Karpas-422 (cell line): ENCODE results near the gene IER2. TPM values are rescaled to one million over a fixed set of nuclear protein-coding genes. Genes with fewer than 3 reads are reported as not detected.
A peak's percentile ranks its signal among the peaks of the same experiment; 100 is the strongest.

Experiments used
- DNase-seq: peaks from one replicate; pipeline ENCODE4 v3.0.0-alpha.2; 2015
- H2AFZ ChIP-seq: fragments of 200-600 bp; sonication (generic); 2 replicates; pipeline ENCODE4 v1.6.1; 2014; ENCODE audit warnings: antibody characterized with exemption, low read length, mixed read lengths
- H3K27ac ChIP-seq: fragments of 200-600 bp; sonication (generic); 2 replicates; pipeline ENCODE4 v1.5.1; 2014; ENCODE audit warnings: mild to moderate bottlenecking, low read length, moderate library complexity
- H3K27me3 ChIP-seq: fragments of 200-600 bp; sonication (generic); 2 replicates; pipeline ENCODE4 v1.6.1; 2014; ENCODE audit warnings: low read length, mixed read lengths
- H3K36me3 ChIP-seq: fragments of 200-600 bp; sonication (generic); 2 replicates; pipeline ENCODE4 v1.6.1; 2014; ENCODE audit warnings: low read length, mixed read lengths; ENCODE audit not compliant: insufficient read depth
- H3K4me1 ChIP-seq: fragments of 200-600 bp; sonication (generic); 2 replicates; pipeline ENCODE4 v1.6.1; 2014; ENCODE audit warnings: mild to moderate bottlenecking, low read length, mixed read lengths
- H3K4me2 ChIP-seq: fragments of 200-600 bp; sonication (generic); 2 replicates; pipeline ENCODE4 v1.6.1; 2014; ENCODE audit warnings: low read length, low read depth, mild to moderate bottlenecking; ENCODE audit not compliant: poor library complexity, severe bottlenecking
- H3K4me3 ChIP-seq: fragments of 200-600 bp; sonication (generic); 2 replicates; pipeline ENCODE4 v1.5.1; 2014; ENCODE audit warnings: mild to moderate bottlenecking, antibody characterized with exemption, low read length, mixed read lengths
- H3K79me2 ChIP-seq: fragments of 200-600 bp; sonication (generic); 2 replicates; pipeline ENCODE4 v1.6.1; 2014; ENCODE audit warnings: mild to moderate bottlenecking, low read length, mixed read lengths
- H3K9ac ChIP-seq: fragments of 200-600 bp; sonication (generic); 2 replicates; pipeline ENCODE4 v1.6.0; 2014; ENCODE audit warnings: low read length
- H3K9me2 ChIP-seq: fragments of 200-600 bp; sonication (generic), shearing (Covaris generic); replicated peaks from 2 replicates; pipeline ENCODE4 v1.6.0; 2014; ENCODE audit warnings: mild to moderate bottlenecking, low read length, moderate library complexity; ENCODE audit not compliant: insufficient read depth
- H3K9me3 ChIP-seq: fragments of 300-700, 200-600 bp; sonication (generic); 2 replicates; pipeline ENCODE4 v1.6.1; 2014; ENCODE audit warnings: low read length, mixed read lengths
- H4K20me1 ChIP-seq: fragments of 200-600 bp; sonication (generic); 2 replicates; pipeline ENCODE4 v1.6.1; 2014; ENCODE audit warnings: mild to moderate bottlenecking, antibody characterized with exemption, low read length, low read depth; ENCODE audit not compliant: insufficient read depth
- total RNA-seq: library from RNA; depleted of rRNA; stranded (reverse); fragments of >200 nt; shearing (Covaris generic); gene quantifications from 2 replicates; pipeline ENCODE4 v1.2.3, GENCODE V29; 2014; ENCODE audit warnings: low replicate concordance

The IER2 gene
- total RNA-seq, 1 experiment from 2014 or later = 7.3 TPM

GRCh38 chr19:13117176-13117771 is 32.9 kb upstream of the IER2 start:
- H3K9me3 ChIP-seq = no peaks in the 10 kb centered on the region
- peak overlapping the region; percentile 97 for H3K4me3 ChIP-seq

GRCh38 chr19:13117772-13118423 is 32.3 kb upstream of the IER2 start, which contains the start of gene NACC1:
TSS of gene NACC1 (plus strand) at chr19:13118264. CDS start at chr19:13135208, 16,944 bp downstream.
- Histone ChIP-seq H3K9me3 (no peaks in the 10 kb centered on the region), H3K4me2 (peak within 1 kb of the TSS; percentile 91), H3K27ac (peak within 1 kb of the TSS; percentile 91), H4K20me1 (peaks cover 40% of the 10 kb centered on the region), H3K9me2 (no peaks in the 10 kb centered on the region), H2AFZ (peak within 1 kb of the TSS; percentile 73; the same call in 1 of the 2 replicates), H3K36me3 (no peaks in the 10 kb centered on the region), H3K4me3 (peak within 1 kb of the TSS; percentile 98), H3K79me2 (peaks cover 64% of the 10 kb centered on the region), H3K9ac (peak within 1 kb of the TSS; percentile 100), H3K27me3 (no peaks in the 10 kb centered on the region), H3K4me1 (peaks cover 44% of the 10 kb centered on the region)
- DNase-seq = peak; percentile 97

More at GRCh38 chr19:13117176-13117771, 32.9 kb upstream of the IER2 start:
- Histone ChIP-seq H4K20me1 (peaks cover 34% of the 10 kb centered on the region), H3K9ac (peak overlapping the region; percentile 37), H3K27ac (peak overlapping the region; percentile 55), H3K79me2 (peaks cover 57% of the 10 kb centered on the region), H3K27me3 (no peaks in the 10 kb centered on the region), H3K9me2 (no peaks in the 10 kb centered on the region), H3K36me3 (no peaks in the 10 kb centered on the region), H3K4me2 (peak overlapping the region; percentile 91), H3K4me1 (peaks cover 44% of the 10 kb centered on the region), H2AFZ (0 out of 2 replicates have a peak overlapping the region, but pooled peaks have one; percentile 73)
- DNase-seq = no peak

GRCh38 chr19:13118424-13119193 is 31.6 kb upstream of the IER2 start:
- peak; percentile 92 for DNase-seq
- H3K4me3 ChIP-seq = peak overlapping the region; percentile 98
- peak overlapping the region; percentile 91 for H3K27ac ChIP-seq
- H3K79me2 ChIP-seq = peaks cover 71% of the 10 kb centered on the region
- H3K9me3 ChIP-seq = no peaks in the 10 kb centered on the region
- H3K9ac ChIP-seq = peak overlapping the region; percentile 100
- H2AFZ ChIP-seq = no peak overlapping the region
- H3K4me1 ChIP-seq = peaks cover 44% of the 10 kb centered on the region
- H3K36me3 ChIP-seq = no peaks in the 10 kb centered on the region
- no peaks in the 10 kb centered on the region for H3K9me2 ChIP-seq
- no peaks in the 10 kb centered on the region for H3K27me3 ChIP-seq
- H3K4me2 ChIP-seq = peak overlapping the region; percentile 81
- H4K20me1 ChIP-seq = peaks cover 45% of the 10 kb centered on the region

GRCh38 chr19:13119627-13120026 is 30.6 kb upstream of the IER2 start:
- Histone ChIP-seq H3K9me3 (no peaks in the 10 kb centered on the region), H3K4me2 (peak overlapping the region; percentile 81), H3K9ac (peak overlapping the region; percentile 100), H3K79me2 (peaks cover 81% of the 10 kb centered on the region), H3K4me1 (peaks cover 44% of the 10 kb centered on the region), H2AFZ (no peak overlapping the region), H3K4me3 (peak overlapping the region; percentile 98), H3K27me3 (no peaks in the 10 kb centered on the region), H3K27ac (peak overlapping the region; percentile 44; the same call in 1 of the 2 replicates), H4K20me1 (peaks cover 45% of the 10 kb centered on the region), H3K36me3 (no peaks in the 10 kb centered on the region), H3K9me2 (no peaks in the 10 kb centered on the region)
- no peak for DNase-seq

GRCh38 chr19:13120031-13120430 is 30.2 kb upstream of the IER2 start:
- Histone ChIP-seq H3K27ac (no peak overlapping the region), H3K79me2 (peaks cover 81% of the 10 kb centered on the region), H3K4me1 (peaks cover 40% of the 10 kb centered on the region), H3K4me3 (peak overlapping the region; percentile 98; the same call in 1 of the 2 replicates), H3K9ac (peak overlapping the region; percentile 100), H3K9me2 (no peaks in the 10 kb centered on the region), H3K4me2 (peak overlapping the region; percentile 81), H3K36me3 (no peaks in the 10 kb centered on the region), H2AFZ (no peak overlapping the region), H3K9me3 (no peaks in the 10 kb centered on the region), H3K27me3 (no peaks in the 10 kb centered on the region), H4K20me1 (peaks cover 45% of the 10 kb centered on the region)
- DNase-seq = no peak

GRCh38 chr19:13120817-13121216 is 29.4 kb upstream of the IER2 start:
- Histone ChIP-seq H3K9me2 (no peaks in the 10 kb centered on the region), H3K27ac (no peak overlapping the region), H2AFZ (no peak overlapping the region), H3K36me3 (no peaks in the 10 kb centered on the region), H3K4me2 (no peak overlapping the region), H3K4me3 (no peak overlapping the region), H3K9ac (no peak overlapping the region), H3K9me3 (no peaks in the 10 kb centered on the region), H3K4me1 (peaks cover 33% of the 10 kb centered on the region), H3K27me3 (no peaks in the 10 kb centered on the region), H3K79me2 (peaks cover 80% of the 10 kb centered on the region), H4K20me1 (peaks cover 45% of the 10 kb centered on the region)
- no peak for DNase-seq

GRCh38 chr19:13121551-13122274 is 28.5 kb upstream of the IER2 start:
- no peak overlapping the region for H3K4me3 ChIP-seq
- H4K20me1 ChIP-seq = peaks cover 45% of the 10 kb centered on the region
- H3K79me2 ChIP-seq = peaks cover 82% of the 10 kb centered on the region
- H3K36me3 ChIP-seq = no peaks in the 10 kb centered on the region
- no peaks in the 10 kb centered on the region for H3K9me3 ChIP-seq
- no peak for DNase-seq
- H3K9ac ChIP-seq = no peak overlapping the region
- H3K9me2 ChIP-seq = no peaks in the 10 kb centered on the region
- no peaks in the 10 kb centered on the region for H3K27me3 ChIP-seq
- no peak overlapping the region for H2AFZ ChIP-seq
- no peak overlapping the region for H3K4me2 ChIP-seq
- H3K27ac ChIP-seq = no peak overlapping the region
- H3K4me1 ChIP-seq = peaks cover 32% of the 10 kb centered on the region
